Trophoblast cell (in vitro differentiated cells and primary cell): ENCODE results near the gene USP51.
"Not testable (repeated sequence)": the region's sequence is repeated elsewhere in the genome, so short reads cannot be mapped to it uniquely, and the experiment has no call there.

ENCODE experiments used
- DNase-seq, 2 donors: peaks; one replicate each; pipeline ENCODE4 v3.0.0-alpha.2; 2016
- H2AFZ ChIP-seq: 2 replicates; pipeline ENCODE4 v1.6.1; 2013; ENCODE audit warnings: low read length, moderate library complexity, mild to moderate bottlenecking; ENCODE audit not compliant: insufficient read depth, poor library complexity
- H2AK5ac ChIP-seq: 2 replicates; pipeline ENCODE4 v1.6.1; 2013; ENCODE audit warnings: mild to moderate bottlenecking, low read length
- H2BK120ac ChIP-seq: 2 replicates; pipeline ENCODE4 v1.6.1; 2013; ENCODE audit warnings: low read length, mild to moderate bottlenecking, moderate library complexity; ENCODE audit not compliant: insufficient read depth, poor library complexity
- H2BK12ac ChIP-seq: 2 replicates; pipeline ENCODE4 v1.6.1; 2013; ENCODE audit warnings: mild to moderate bottlenecking, low read length, moderate library complexity
- H2BK5ac ChIP-seq: 2 replicates; pipeline ENCODE4 v1.6.1; 2013; ENCODE audit warnings: low read length, low read depth, moderate library complexity, mild to moderate bottlenecking; ENCODE audit not compliant: poor library complexity
- H3K14ac ChIP-seq: 2 replicates; pipeline ENCODE4 v1.6.1; 2013; ENCODE audit warnings: mild to moderate bottlenecking, low read length
- H3K18ac ChIP-seq: 2 replicates; pipeline ENCODE4 v1.6.1; 2013; ENCODE audit warnings: mild to moderate bottlenecking, low read length
- H3K23ac ChIP-seq: 2 replicates; pipeline ENCODE4 v1.6.1; 2013; ENCODE audit warnings: low read length
- H3K27ac ChIP-seq: 2 replicates; pipeline ENCODE4 v1.5.1; 2013; ENCODE audit warnings: low read depth, mild to moderate bottlenecking, inconsistent platforms, low read length, moderate library complexity
- H3K27me3 ChIP-seq: 2 replicates; pipeline ENCODE4 v1.6.1; 2013; ENCODE audit warnings: inconsistent platforms, mild to moderate bottlenecking, low read length, moderate library complexity; ENCODE audit not compliant: insufficient read depth
- H3K36me3 ChIP-seq, 2 experiments: 1 replicate in 1 of 2; 2 replicates in 1 of 2; pipeline ENCODE4 v1.6.1; 2013; ENCODE audit warnings: low read length in 2 of 2, mild to moderate bottlenecking in 2 of 2, moderate library complexity in 1 of 2; ENCODE audit not compliant: insufficient read depth in 2 of 2, control insufficient read depth in 1 of 2
- H3K4ac ChIP-seq: 2 replicates; pipeline ENCODE4 v1.6.1; 2013; ENCODE audit warnings: low read depth, mild to moderate bottlenecking, low read length, moderate library complexity
- H3K4me1 ChIP-seq, 2 experiments: 1 replicate in 1 of 2; 2 replicates in 1 of 2; pipeline ENCODE4 v1.6.1; 2013; ENCODE audit warnings: low read length in 2 of 2, mild to moderate bottlenecking in 2 of 2, moderate library complexity in 1 of 2; ENCODE audit not compliant: insufficient read depth in 2 of 2, control insufficient read depth in 1 of 2
- H3K4me2 ChIP-seq: 2 replicates; pipeline ENCODE4 v1.6.1; 2013; ENCODE audit warnings: inconsistent platforms, mild to moderate bottlenecking, low read length, moderate library complexity
- H3K4me3 ChIP-seq: 2 replicates; pipeline ENCODE4 v1.5.1; 2013; ENCODE audit warnings: mild to moderate bottlenecking, low read depth, low read length, inconsistent platforms
- H3K79me1 ChIP-seq: one replicate; pipeline ENCODE4 v1.6.1; 2013; ENCODE audit warnings: low read length
- H3K79me2 ChIP-seq: 2 replicates; pipeline ENCODE4 v1.6.1; 2013; ENCODE audit warnings: low read length, mild to moderate bottlenecking; ENCODE audit not compliant: control insufficient read depth, insufficient read depth, poor library complexity
- H3K9ac ChIP-seq: 2 replicates; pipeline ENCODE4 v1.6.1; 2013; ENCODE audit warnings: mild to moderate bottlenecking, low read length
- H3K9me3 ChIP-seq: 2 replicates; pipeline ENCODE4 v1.6.1; 2013; ENCODE audit warnings: low read depth, mild to moderate bottlenecking, control low read depth, inconsistent platforms, low read length; ENCODE audit not compliant: insufficient read depth
- H4K12ac ChIP-seq: 2 replicates; pipeline ENCODE4 v1.6.1; 2013; ENCODE audit warnings: low read depth, mild to moderate bottlenecking, low read length, moderate library complexity
- H4K8ac ChIP-seq: 2 replicates; pipeline ENCODE4 v1.6.1; 2013; ENCODE audit warnings: low read depth, mild to moderate bottlenecking, low read length, moderate library complexity
- H4K91ac ChIP-seq: one replicate; pipeline ENCODE4 v1.6.1; 2013; ENCODE audit warnings: low read depth, mild to moderate bottlenecking, low read length, moderate library complexity
- WGBS: extraction: QIAGEN DNeasy Blood & Tissue Kit; methylation state at CpG from one replicate; pipeline ENCODE4 v1.1.7; 2013; ENCODE audit warnings: missing lambda C conversion rate; ENCODE audit not compliant: insufficient read length, insufficient coverage; ENCODE audit errors: extremely low coverage; 5-methylcytosine and 5-hydroxymethylcytosine counted together

The USP51 gene

GRCh38 chrX:55465108-55465507 is 24.5 kb downstream of the USP51 start:
- not testable (repeated sequence) for H3K14ac ChIP-seq, H2AFZ ChIP-seq, H2BK5ac ChIP-seq, H3K4ac ChIP-seq, H3K23ac ChIP-seq, H2BK12ac ChIP-seq, DNase-seq, H3K79me2 ChIP-seq, H3K4me3 ChIP-seq, H3K4me2 ChIP-seq, H3K9ac ChIP-seq, H2AK5ac ChIP-seq, H3K9me3 ChIP-seq, H3K27me3 ChIP-seq, H4K91ac ChIP-seq, H2BK120ac ChIP-seq, H3K4me1 ChIP-seq, H3K27ac ChIP-seq, H4K12ac ChIP-seq, H3K18ac ChIP-seq, H3K36me3 ChIP-seq, H4K8ac ChIP-seq, H3K79me1 ChIP-seq
- no CpG with 5 or more reads among the region's 5 CpGs for WGBS

GRCh38 chrX:55464050-55464449 is 25.6 kb downstream of the USP51 start:
- not testable (repeated sequence) for H3K14ac ChIP-seq, H3K79me2 ChIP-seq, H2AFZ ChIP-seq, H4K8ac ChIP-seq, H2BK5ac ChIP-seq, H3K4me3 ChIP-seq, H2BK12ac ChIP-seq, H3K23ac ChIP-seq, H3K9me3 ChIP-seq, H3K36me3 ChIP-seq, H3K27ac ChIP-seq, H3K18ac ChIP-seq, H3K79me1 ChIP-seq, H4K91ac ChIP-seq, DNase-seq, H3K4ac ChIP-seq, H4K12ac ChIP-seq, H3K4me2 ChIP-seq, H3K9ac ChIP-seq, H3K4me1 ChIP-seq, H3K27me3 ChIP-seq, H2AK5ac ChIP-seq, H2BK120ac ChIP-seq
- no CpG with 5 or more reads among the region's 5 CpGs for WGBS

GRCh38 chrX:55459926-55460325 is 29.7 kb downstream of the USP51 start:
- H3K9ac ChIP-seq, H3K79me1 ChIP-seq, H3K36me3 ChIP-seq, H3K4me1 ChIP-seq, H3K27ac ChIP-seq, H4K8ac ChIP-seq, H3K4ac ChIP-seq, H2BK5ac ChIP-seq, H2BK120ac ChIP-seq, H3K4me2 ChIP-seq, H4K91ac ChIP-seq, H3K79me2 ChIP-seq, H2AK5ac ChIP-seq, H3K23ac ChIP-seq, H3K9me3 ChIP-seq, H3K18ac ChIP-seq, H2BK12ac ChIP-seq, DNase-seq, H2AFZ ChIP-seq, H3K14ac ChIP-seq, H3K4me3 ChIP-seq, H4K12ac ChIP-seq, H3K27me3 ChIP-seq: not testable (repeated sequence)
- WGBS, result no CpG with 5 or more reads among the region's 4 CpGs

GRCh38 chrX:55459426-55459825 is 30.2 kb downstream of the USP51 start:
- not testable (repeated sequence) for H4K8ac ChIP-seq, H3K18ac ChIP-seq, H3K4me3 ChIP-seq, H3K9ac ChIP-seq, H3K4me2 ChIP-seq, H3K9me3 ChIP-seq, H2AFZ ChIP-seq, H4K91ac ChIP-seq, H3K36me3 ChIP-seq, H4K12ac ChIP-seq, H2BK5ac ChIP-seq, H2BK120ac ChIP-seq, H3K27ac ChIP-seq, DNase-seq, H3K4me1 ChIP-seq, H2AK5ac ChIP-seq, H3K14ac ChIP-seq, H3K27me3 ChIP-seq, H3K4ac ChIP-seq, H3K79me2 ChIP-seq, H3K23ac ChIP-seq, H2BK12ac ChIP-seq, H3K79me1 ChIP-seq
- no CpG with 5 or more reads among the region's 5 CpGs for WGBS
